ENCODE results near the gene PLEKHG1. TPM values are rescaled to one million over a fixed set of nuclear protein-coding genes. Genes with fewer than 3 reads are reported as not detected.

The PLEKHG1 gene
- total RNA-seq, 1 donor from 2014 or later: 135 TPM

GRCh38 chr6:150593119-150593518 lies 6.6 kb upstream of the PLEKHG1 start:
- DNase-seq (ENCODE audit: low spot score): no peak
- peaks cover 1% of the 10 kb centered on the region for H3K27me3 Mint-ChIP-seq (ENCODE audit: unreplicated experiment)
- H3K4me3 Mint-ChIP-seq (ENCODE audit: unreplicated experiment): no peak overlapping the region
- TF ChIP-seq, protein P1, sequence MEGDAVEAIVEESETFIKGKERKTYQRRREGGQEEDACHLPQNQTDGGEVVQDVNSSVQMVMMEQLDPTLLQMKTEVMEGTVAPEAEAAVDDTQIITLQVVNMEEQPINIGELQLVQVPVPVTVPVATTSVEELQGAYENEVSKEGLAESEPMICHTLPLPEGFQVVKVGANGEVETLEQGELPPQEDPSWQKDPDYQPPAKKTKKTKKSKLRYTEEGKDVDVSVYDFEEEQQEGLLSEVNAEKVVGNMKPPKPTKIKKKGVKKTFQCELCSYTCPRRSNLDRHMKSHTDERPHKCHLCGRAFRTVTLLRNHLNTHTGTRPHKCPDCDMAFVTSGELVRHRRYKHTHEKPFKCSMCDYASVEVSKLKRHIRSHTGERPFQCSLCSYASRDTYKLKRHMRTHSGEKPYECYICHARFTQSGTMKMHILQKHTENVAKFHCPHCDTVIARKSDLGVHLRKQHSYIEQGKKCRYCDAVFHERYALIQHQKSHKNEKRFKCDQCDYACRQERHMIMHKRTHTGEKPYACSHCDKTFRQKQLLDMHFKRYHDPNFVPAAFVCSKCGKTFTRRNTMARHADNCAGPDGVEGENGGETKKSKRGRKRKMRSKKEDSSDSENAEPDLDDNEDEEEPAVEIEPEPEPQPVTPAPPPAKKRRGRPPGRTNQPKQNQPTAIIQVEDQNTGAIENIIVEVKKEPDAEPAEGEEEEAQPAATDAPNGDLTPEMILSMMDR (IDR thresholded peaks at IDR 0.05; ENCODE audit: unreplicated experiment): no peak
- no peak overlapping the region for H3K27ac Mint-ChIP-seq (ENCODE audit: unreplicated experiment)
- H3K4me1 Mint-ChIP-seq (ENCODE audit: unreplicated experiment): peaks cover 9% of the 10 kb centered on the region
- H3K36me3 Mint-ChIP-seq (ENCODE audit: low read depth, unreplicated experiment): no peaks in the 10 kb centered on the region
- no peaks in the 10 kb centered on the region for H3K9me3 Mint-ChIP-seq (ENCODE audit: unreplicated experiment)

- DNase-seq (ENCODE audit: low spot score): no peak
- TF ChIP-seq, protein P1 (IDR thresholded peaks at IDR 0.05; ENCODE audit: unreplicated experiment): no peak
- Mint-ChIP-seq H3K27me3 (ENCODE audit: unreplicated experiment) (peaks cover 5% of the 10 kb centered on the region), H3K27ac (ENCODE audit: unreplicated experiment) (no peak overlapping the region), H3K4me3 (ENCODE audit: unreplicated experiment) (no peak overlapping the region), H3K36me3 (ENCODE audit: low read depth, unreplicated experiment) (peaks cover 5% of the 10 kb centered on the region), H3K4me1 (ENCODE audit: unreplicated experiment) (peaks cover 34% of the 10 kb centered on the region), H3K9me3 (ENCODE audit: unreplicated experiment) (no peaks in the 10 kb centered on the region)
These were observed 3.2 kb upstream of the PLEKHG1 start for GRCh38 chr6:150596439-150596838.

- H3K27ac Mint-ChIP-seq (ENCODE audit: unreplicated experiment): peak overlapping the region; percentile 28
- no peak for DNase-seq (ENCODE audit: low spot score)
- TF ChIP-seq, protein P1 (IDR thresholded peaks at IDR 0.05; ENCODE audit: unreplicated experiment): no peak
- peaks cover 51% of the 10 kb centered on the region for H3K4me1 Mint-ChIP-seq (ENCODE audit: unreplicated experiment)
- peaks cover 5% of the 10 kb centered on the region for H3K36me3 Mint-ChIP-seq (ENCODE audit: low read depth, unreplicated experiment)
- peaks cover 5% of the 10 kb centered on the region for H3K27me3 Mint-ChIP-seq (ENCODE audit: unreplicated experiment)
- peak overlapping the region; percentile 91 for H3K4me3 Mint-ChIP-seq (ENCODE audit: unreplicated experiment)
- no peaks in the 10 kb centered on the region for H3K9me3 Mint-ChIP-seq (ENCODE audit: unreplicated experiment)
These were observed 1.3 kb upstream of the PLEKHG1 start for GRCh38 chr6:150598401-150598800.

DNA sequence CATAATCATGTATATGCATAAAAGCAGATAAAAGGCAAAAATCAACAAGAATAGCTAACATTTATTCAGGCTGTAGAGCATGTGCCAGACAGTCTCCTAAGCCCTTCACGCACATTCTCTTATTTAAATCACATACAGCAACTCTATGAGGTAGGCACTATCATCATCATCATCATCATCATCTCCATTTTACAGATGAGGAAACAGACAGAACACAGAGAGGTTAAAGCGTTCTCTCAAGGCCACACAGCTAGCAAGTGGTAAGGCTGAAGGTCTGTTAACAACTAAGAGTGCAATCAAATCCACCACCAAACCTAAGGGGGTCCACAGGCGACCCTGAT lies 857 bp upstream of the PLEKHG1 start:
- TF ChIP-seq, protein P1 (IDR thresholded peaks at IDR 0.05; ENCODE audit: unreplicated experiment): no peak
- H3K27me3 Mint-ChIP-seq (ENCODE audit: unreplicated experiment): peaks cover 4% of the 10 kb centered on the region
- no peaks in the 10 kb centered on the region for H3K9me3 Mint-ChIP-seq (ENCODE audit: unreplicated experiment)
- peak overlapping the region; percentile 28 for H3K27ac Mint-ChIP-seq (ENCODE audit: unreplicated experiment)
- peak overlapping the region; percentile 91 for H3K4me3 Mint-ChIP-seq (ENCODE audit: unreplicated experiment)
- no peak for DNase-seq (ENCODE audit: low spot score)
- H3K36me3 Mint-ChIP-seq (ENCODE audit: low read depth, unreplicated experiment): peaks cover 5% of the 10 kb centered on the region
- H3K4me1 Mint-ChIP-seq (ENCODE audit: unreplicated experiment): peaks cover 56% of the 10 kb centered on the region

DNA sequence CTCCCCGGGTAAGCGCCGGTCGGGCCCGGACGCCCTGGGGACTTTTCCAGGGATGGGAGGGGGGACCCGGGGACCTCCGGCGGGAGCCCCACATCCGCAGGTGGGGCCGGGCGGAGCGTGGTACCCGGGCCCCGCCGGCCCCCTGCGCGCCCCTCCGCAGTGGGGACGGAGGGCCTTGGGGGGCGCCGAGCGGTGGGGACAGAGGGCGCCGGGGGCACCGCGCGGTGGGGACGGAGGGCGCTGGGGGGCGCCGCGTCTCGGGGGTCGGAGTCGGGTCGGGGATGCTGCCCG lies 270 bp downstream of the PLEKHG1 start:
- no peaks in the 10 kb centered on the region for H3K9me3 Mint-ChIP-seq (ENCODE audit: unreplicated experiment)
- no peak overlapping the region for H3K4me3 Mint-ChIP-seq (ENCODE audit: unreplicated experiment)
- H3K27ac Mint-ChIP-seq (ENCODE audit: unreplicated experiment): no peak overlapping the region
- no peak for DNase-seq (ENCODE audit: low spot score)
- TF ChIP-seq, protein P1 (IDR thresholded peaks at IDR 0.05; ENCODE audit: unreplicated experiment): no peak
- peaks cover 5% of the 10 kb centered on the region for H3K36me3 Mint-ChIP-seq (ENCODE audit: low read depth, unreplicated experiment)
- peaks cover 4% of the 10 kb centered on the region for H3K27me3 Mint-ChIP-seq (ENCODE audit: unreplicated experiment)
- H3K4me1 Mint-ChIP-seq (ENCODE audit: unreplicated experiment): peaks cover 65% of the 10 kb centered on the region

All from endothelial cell (in vitro differentiated cells).